CD4-positive, alpha-beta T cell treated with Interleukin-6 at 100 ng/mL for 8 hours (primary cell): ENCODE measurements around the gene ATP1A2.
A peak's percentile ranks its signal among the peaks of the same experiment; 100 is the strongest.

Experiments
- DNase-seq: peaks from one replicate; pipeline ENCODE4 v3.0.0-alpha.2; 2020; ENCODE audit warnings: mixed read lengths, low spot score

ATP1A2 gene

GRCh38 chr1:160085686-160086455, 29.7 kb upstream of the ATP1A2 start:
- peak; percentile 73 for DNase-seq

- no peak for DNase-seq
Measured at GRCh38 chr1:160086456-160086892, 29.1 kb upstream of the ATP1A2 start.

- no peak for DNase-seq
Measured at GRCh38 chr1:160087118-160087662, 28.4 kb upstream of the ATP1A2 start.

- no peak for DNase-seq
Measured at GRCh38 chr1:160089883-160090282, 25.7 kb upstream of the ATP1A2 start.

- DNase-seq = no peak
Measured at GRCh38 chr1:160090760-160091159, 24.8 kb upstream of the ATP1A2 start.

- DNase-seq = no peak
Measured at GRCh38 chr1:160091666-160092223, 23.8 kb upstream of the ATP1A2 start.

GRCh38 chr1:160092366-160093068, 23.0 kb upstream of the ATP1A2 start:
- DNase-seq = no peak

GRCh38 chr1:160093069-160093395, 22.5 kb upstream of the ATP1A2 start:
- DNase-seq = no peak

- DNase-seq = no peak
Measured at GRCh38 chr1:160093624-160094290, 21.8 kb upstream of the ATP1A2 start.

- DNase-seq = no peak
Measured at GRCh38 chr1:160094291-160094625, 21.3 kb upstream of the ATP1A2 start.

- no peak for DNase-seq
Measured at GRCh38 chr1:160094806-160095205, 20.8 kb upstream of the ATP1A2 start.

- no peak for DNase-seq
Measured at GRCh38 chr1:160095382-160096105, 20.0 kb upstream of the ATP1A2 start.

- no peak for DNase-seq
Measured at GRCh38 chr1:160096274-160097116, 19.1 kb upstream of the ATP1A2 start.

GRCh38 chr1:160097151-160097910, 18.2 kb upstream of the ATP1A2 start:
- no peak for DNase-seq

- DNase-seq = no peak
Measured at GRCh38 chr1:160097911-160098851, 17.4 kb upstream of the ATP1A2 start, which contains the start of gene IGSF8. TSS of gene IGSF8 (minus strand) at chr1:160098619. CDS start at chr1:160098472, 147 bp downstream.

- peak; percentile 99 for DNase-seq
Measured at GRCh38 chr1:160098852-160099561, 16.6 kb upstream of the ATP1A2 start.

GRCh38 chr1:160099716-160100375, 15.7 kb upstream of the ATP1A2 start:
- DNase-seq = no peak
